ENCODE results near the gene SYT17.
A peak's percentile ranks its signal among the peaks of the same experiment; 100 is the strongest.
"Not testable (repeated sequence)": the region's sequence is repeated elsewhere in the genome, so short reads cannot be mapped to it uniquely, and the experiment has no call there.

SYT17 gene

GRCh38 chr16:19174478-19174877, 6.4 kb downstream of the SYT17 start:
- no peak for DNase-seq

GRCh38 chr16:19175492-19176262, 7.6 kb downstream of the SYT17 start:
- no peak for DNase-seq

- DNase-seq, result peak; percentile 78
Measured at GRCh38 chr16:19177111-19177739, 9.2 kb downstream of the SYT17 start.

GRCh38 chr16:19179546-19180490, 11.8 kb downstream of the SYT17 start:
- DNase-seq, result no peak

GRCh38 chr16:19180741-19181140, 12.7 kb downstream of the SYT17 start:
- DNase-seq, result no peak

GRCh38 chr16:19182481-19182880, 14.4 kb downstream of the SYT17 start:
- DNase-seq, result no peak

- DNase-seq, result no peak
Measured at GRCh38 chr16:19183187-19183586, 15.1 kb downstream of the SYT17 start.

- DNase-seq, result no peak
Measured at GRCh38 chr16:19184823-19185509, 16.9 kb downstream of the SYT17 start.

- DNase-seq, result no peak
Measured at GRCh38 chr16:19185510-19185851, 17.4 kb downstream of the SYT17 start.

GRCh38 chr16:19186408-19186807, 18.4 kb downstream of the SYT17 start:
- DNase-seq, result no peak

GRCh38 chr16:19187961-19188360, 19.9 kb downstream of the SYT17 start:
- not testable (repeated sequence) for DNase-seq

- DNase-seq, result no peak
Measured at GRCh38 chr16:19188406-19188805, 20.4 kb downstream of the SYT17 start.

GRCh38 chr16:19192865-19193264, 24.8 kb downstream of the SYT17 start:
- DNase-seq, result no peak

- DNase-seq, result peak; percentile 79
Measured at GRCh38 chr16:19196871-19197270, 28.8 kb downstream of the SYT17 start.

- DNase-seq, result peak; percentile 89
Measured at GRCh38 chr16:19203374-19203966, 35.4 kb downstream of the SYT17 start.

GRCh38 chr16:19210280-19210924, 42.4 kb downstream of the SYT17 start:
- DNase-seq, result no peak

- DNase-seq, result no peak
Measured at GRCh38 chr16:19210968-19211367, 42.9 kb downstream of the SYT17 start.

- DNase-seq, result no peak
Measured at GRCh38 chr16:19212059-19212458, 44.0 kb downstream of the SYT17 start.

GRCh38 chr16:19213885-19214284, 45.8 kb downstream of the SYT17 start:
- DNase-seq, result no peak

- no peak for DNase-seq
Measured at GRCh38 chr16:19215705-19216104, 47.7 kb downstream of the SYT17 start.

GRCh38 chr16:19218581-19218980, 50.5 kb downstream of the SYT17 start:
- no peak for DNase-seq

- DNase-seq, result no peak
Measured at GRCh38 chr16:19219836-19220235, 51.8 kb downstream of the SYT17 start.

Measured in NCI-H2029 treated with DMSO at 0.1 percent for 48 hours (cell line).